Measurements from ENCODE around the gene NGFR. TPM values are rescaled to one million over a fixed set of nuclear protein-coding genes. Genes with fewer than 3 reads are reported as not detected.

The NGFR gene
- total and polyA plus RNA-seq, 3 donors from 2014 or later: 11.3 to 21.5 (median 20.6) TPM

GRCh38 chr17:49545007-49545660 is 50.0 kb downstream of the NGFR start:
- no peak for TF ChIP-seq POLR2A (IDR thresholded peaks at IDR 0.05)
- TF ChIP-seq CTCF (IDR thresholded peaks at IDR 0.05): no peak
- Histone ChIP-seq H3K36me3 (ENCODE audit: low read depth, missing control alignments) (no peaks in the 10 kb centered on the region), H3K27me3 (no peaks in the 10 kb centered on the region), H3K9me3 (no peaks in the 10 kb centered on the region), H3K27ac (no peak overlapping the region), H3K4me3 (no peak overlapping the region), H3K4me1 (peaks cover 16% of the 10 kb centered on the region)
- no peak for DNase-seq
- intact Hi-C loops (cut with DNase I; ENCODE audit: low total_unique reads): no loop called here
- 85 to 87% methylated on average over 7 to 8 of the region's 8 CpGs for WGBS, 2 donors

DNA sequence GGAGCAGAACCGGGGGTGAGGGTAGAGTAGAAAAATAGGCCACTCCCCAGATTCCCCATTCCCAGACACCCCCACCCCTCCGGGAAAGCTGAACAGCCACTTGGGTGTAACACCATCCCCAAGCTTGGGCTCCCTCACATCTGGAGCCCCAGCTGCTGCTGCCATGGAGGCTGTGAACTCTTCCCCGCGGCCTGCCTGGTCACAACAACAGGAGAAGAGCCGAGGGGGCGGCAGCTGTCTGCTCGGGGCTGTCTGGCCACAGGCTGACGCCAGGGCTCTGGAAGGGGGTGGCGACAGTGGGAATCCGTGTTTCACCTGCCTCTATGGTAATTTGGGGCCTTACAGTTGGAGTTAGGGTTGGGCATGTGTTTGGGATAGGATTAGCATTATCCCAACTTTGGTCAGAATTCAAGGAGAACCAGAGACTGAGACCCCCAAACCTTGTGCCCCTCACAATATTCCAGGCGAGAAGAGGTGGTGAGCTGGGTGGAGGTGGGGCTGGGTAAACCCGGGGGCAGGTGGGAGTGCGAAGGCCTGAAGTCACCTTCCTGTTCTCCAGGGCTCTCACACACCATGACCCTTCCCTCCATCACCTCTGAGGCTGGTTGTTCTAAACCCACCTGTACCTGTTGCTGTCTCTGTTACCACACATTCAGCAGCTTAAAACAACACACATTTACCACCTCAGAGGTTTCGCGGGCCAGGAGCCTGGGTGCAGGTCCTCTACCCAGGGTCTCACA is 50.9 kb downstream of the NGFR start:
- TF ChIP-seq POLR2A (IDR thresholded peaks at IDR 0.05) (no peak), CTCF (IDR thresholded peaks at IDR 0.05) (no peak)
- Histone ChIP-seq H3K36me3 (ENCODE audit: low read depth, missing control alignments) (no peaks in the 10 kb centered on the region), H3K4me3 (no peak overlapping the region), H3K4me1 (peaks cover 16% of the 10 kb centered on the region), H3K27ac (no peak overlapping the region), H3K27me3 (no peaks in the 10 kb centered on the region), H3K9me3 (no peaks in the 10 kb centered on the region)
- 78 to 81% methylated on average over 15 of the region's 15 CpGs for WGBS, 2 donors
- DNase-seq: no peak
- intact Hi-C loops (cut with DNase I; ENCODE audit: low total_unique reads): no loop called here

- WGBS, 2 donors: 84 to 91% methylated on average over 18 of the region's 18 CpGs
- H3K4me3 ChIP-seq: no peak overlapping the region
- no peak overlapping the region for H3K27ac ChIP-seq
- peaks cover 16% of the 10 kb centered on the region for H3K4me1 ChIP-seq
- TF ChIP-seq CTCF (IDR thresholded peaks at IDR 0.05): no peak
- no peak for TF ChIP-seq POLR2A (IDR thresholded peaks at IDR 0.05)
- DNase-seq: no peak
- H3K36me3 ChIP-seq (ENCODE audit: low read depth, missing control alignments): no peaks in the 10 kb centered on the region
- H3K27me3 ChIP-seq: no peaks in the 10 kb centered on the region
- H3K9me3 ChIP-seq: no peaks in the 10 kb centered on the region
- intact Hi-C loops (cut with DNase I; ENCODE audit: low total_unique reads): no loop called here
Observed at GRCh38 chr17:49546546-49547535, 51.7 kb downstream of the NGFR start.

DNA sequence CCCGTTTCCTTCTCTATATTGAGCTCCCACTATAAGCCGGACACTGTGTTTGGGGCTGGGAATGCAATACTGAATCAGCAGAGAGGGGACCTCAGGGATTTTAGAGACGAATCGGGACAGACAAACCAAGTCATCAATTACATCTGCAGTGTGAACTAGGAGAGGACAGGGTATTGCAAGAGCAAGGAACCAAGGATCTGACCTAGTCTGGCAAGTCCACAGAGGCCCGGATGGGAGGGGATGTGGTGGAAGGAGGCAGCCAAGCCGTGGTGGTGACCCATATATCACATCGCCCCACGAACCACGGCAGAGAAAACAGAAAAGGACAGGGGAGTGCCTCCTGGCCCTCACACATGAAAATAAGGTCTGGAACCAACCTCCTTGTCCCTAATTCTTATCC is 52.5 kb downstream of the NGFR start:
- Histone ChIP-seq H3K4me1 (peaks cover 16% of the 10 kb centered on the region), H3K4me3 (no peak overlapping the region), H3K36me3 (ENCODE audit: low read depth, missing control alignments) (no peaks in the 10 kb centered on the region), H3K9me3 (no peaks in the 10 kb centered on the region), H3K27ac (no peak overlapping the region), H3K27me3 (no peaks in the 10 kb centered on the region)
- intact Hi-C loops (cut with DNase I; ENCODE audit: low total_unique reads): no loop called here
- WGBS, 2 donors: 56 to 59% methylated on average over 9 of the region's 9 CpGs
- TF ChIP-seq CTCF (IDR thresholded peaks at IDR 0.05): no peak
- no peak for TF ChIP-seq POLR2A (IDR thresholded peaks at IDR 0.05)
- no peak for DNase-seq

Data from testis (tissue), 3 donors.